Esophagus squamous epithelium (tissue), 4 donors: Measurements from ENCODE around the gene ZDHHC14.

Experiments used
- POLR2A ChIP-seq, 4 donors: fragments of 450-650 bp; IDR thresholded peaks; one replicate each; pipeline ENCODE4 v1.6.1; 2017; ENCODE audit warnings: antibody characterized with exemption in 4 of 4, mild to moderate bottlenecking in 4 of 4, moderate library complexity in 3 of 4
- TF ChIP-seq, protein P1 (sequence below), 6 experiments: fragments of 450-650 bp in 4 of 6; fragments of 200-600 bp in 2 of 6; sonication (generic) in 2 of 6; IDR thresholded peaks; one replicate each; pipeline ENCODE4 v1.5.1; 2016 to 2019; ENCODE audit warnings: antibody characterized with exemption in 6 of 6, mild to moderate bottlenecking in 4 of 6, moderate library complexity in 4 of 6

DNA sequence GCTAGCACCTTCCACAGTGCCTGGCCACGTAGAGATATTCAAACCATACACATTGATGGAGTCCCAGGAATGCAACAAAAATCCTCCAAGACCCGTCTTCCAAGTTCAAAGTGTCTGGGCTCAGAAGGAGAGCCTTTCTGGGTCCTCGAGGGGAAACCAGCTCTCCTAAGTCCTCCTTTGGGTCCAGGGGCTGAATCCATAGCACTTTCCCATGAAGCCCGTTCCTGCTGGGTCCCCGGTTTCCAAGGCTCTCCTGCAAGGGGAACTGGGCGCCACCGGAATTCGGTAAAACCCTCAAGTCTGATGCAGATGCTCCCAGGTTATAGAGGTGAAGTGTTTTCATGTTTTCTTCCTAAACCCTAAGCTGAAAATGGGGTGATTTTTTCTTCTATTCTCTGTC lies 340.8 kb downstream of the ZDHHC14 start:
- TF ChIP-seq, protein P1, sequence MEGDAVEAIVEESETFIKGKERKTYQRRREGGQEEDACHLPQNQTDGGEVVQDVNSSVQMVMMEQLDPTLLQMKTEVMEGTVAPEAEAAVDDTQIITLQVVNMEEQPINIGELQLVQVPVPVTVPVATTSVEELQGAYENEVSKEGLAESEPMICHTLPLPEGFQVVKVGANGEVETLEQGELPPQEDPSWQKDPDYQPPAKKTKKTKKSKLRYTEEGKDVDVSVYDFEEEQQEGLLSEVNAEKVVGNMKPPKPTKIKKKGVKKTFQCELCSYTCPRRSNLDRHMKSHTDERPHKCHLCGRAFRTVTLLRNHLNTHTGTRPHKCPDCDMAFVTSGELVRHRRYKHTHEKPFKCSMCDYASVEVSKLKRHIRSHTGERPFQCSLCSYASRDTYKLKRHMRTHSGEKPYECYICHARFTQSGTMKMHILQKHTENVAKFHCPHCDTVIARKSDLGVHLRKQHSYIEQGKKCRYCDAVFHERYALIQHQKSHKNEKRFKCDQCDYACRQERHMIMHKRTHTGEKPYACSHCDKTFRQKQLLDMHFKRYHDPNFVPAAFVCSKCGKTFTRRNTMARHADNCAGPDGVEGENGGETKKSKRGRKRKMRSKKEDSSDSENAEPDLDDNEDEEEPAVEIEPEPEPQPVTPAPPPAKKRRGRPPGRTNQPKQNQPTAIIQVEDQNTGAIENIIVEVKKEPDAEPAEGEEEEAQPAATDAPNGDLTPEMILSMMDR (IDR thresholded peaks at IDR 0.05), result no peak
- TF ChIP-seq POLR2A (IDR thresholded peaks at IDR 0.05), result no peak
